ENCODE measurements around the gene SHOC2. TPM values are rescaled to one million over a fixed set of nuclear protein-coding genes. Genes with fewer than 3 reads are reported as not detected.

Gene SHOC2
- total RNA-seq, 1 experiment from 2014 or later = 23.7 TPM

DNA sequence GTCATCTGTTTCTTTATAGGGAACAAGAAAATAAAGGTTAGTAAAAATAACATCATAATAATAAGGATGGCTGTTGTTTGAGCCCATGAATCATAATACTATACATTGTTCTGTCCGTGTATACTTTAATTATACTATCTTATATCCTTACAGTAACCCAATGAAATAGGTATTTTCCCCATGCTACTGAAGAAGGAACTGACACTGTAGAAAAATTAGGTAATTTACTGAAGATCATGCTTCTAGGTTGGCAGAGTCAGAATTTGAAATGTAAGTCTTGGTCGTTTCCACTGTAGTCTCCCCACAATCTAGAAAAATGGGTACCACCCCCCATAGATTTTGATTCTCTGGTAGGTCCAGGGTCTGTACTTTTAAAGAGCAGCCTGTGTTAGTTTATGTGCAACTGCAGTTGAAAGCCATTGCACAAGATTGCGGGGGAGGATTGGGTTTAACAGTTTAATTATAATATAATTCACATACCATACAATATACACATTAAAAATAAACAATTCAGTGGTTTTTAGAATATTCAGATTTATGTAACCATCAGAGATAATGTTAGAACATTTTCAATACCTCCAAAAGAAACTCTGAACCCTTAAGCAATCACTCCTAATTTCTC is 47.7 kb downstream of the SHOC2 start:
- Histone ChIP-seq H2BK20ac (ENCODE audit: low read depth, low read length, poor library complexity, severe bottlenecking) (no peak overlapping the region), H3K27ac (ENCODE audit: insufficient read length, low read depth, low read length) (no peak overlapping the region), H3K23ac (ENCODE audit: insufficient read length, low read depth, low read length) (no peak overlapping the region), H2AFZ (ENCODE audit: low read length) (no peak overlapping the region), H3K4me1 (ENCODE audit: insufficient read depth, low read length) (no peaks in the 10 kb centered on the region), H4K8ac (replicated peaks; ENCODE audit: insufficient read length, low read depth, low read length) (no peak overlapping the region), H2BK15ac (ENCODE audit: low read depth, low read length) (no peak overlapping the region), H4K5ac (ENCODE audit: insufficient read length, low read depth, low read length) (no peak overlapping the region), H3K79me1 (ENCODE audit: insufficient read depth, low read depth, low read length, poor library complexity, severe bottlenecking) (no peaks in the 10 kb centered on the region), H2BK120ac (ENCODE audit: low read depth, low read length, poor library complexity, severe bottlenecking) (no peak overlapping the region), H2BK5ac (ENCODE audit: insufficient read length, low read length) (no peak overlapping the region), H3K79me2 (ENCODE audit: insufficient read depth, low read length) (peaks cover 2% of the 10 kb centered on the region; the same call in 1 of the 2 replicates), H2AK5ac (ENCODE audit: insufficient read length, low read length) (no peak overlapping the region), H2BK12ac (ENCODE audit: insufficient read length, low read depth, low read length) (no peak overlapping the region), H4K20me1 (ENCODE audit: control insufficient read depth, insufficient read depth, insufficient read length) (no peaks in the 10 kb centered on the region), H4K91ac (ENCODE audit: insufficient read length, low read depth, low read length) (no peak overlapping the region), H3K9ac (ENCODE audit: extremely low read depth, insufficient read length, low read length) (no peak overlapping the region), H3K27me3 (ENCODE audit: insufficient read depth, low read length) (no peaks in the 10 kb centered on the region), H3K23me2 (ENCODE audit: insufficient read length, low read depth, low read length, poor library complexity, severe bottlenecking) (no peaks in the 10 kb centered on the region), H3K14ac (ENCODE audit: insufficient read depth, low read length) (no peak overlapping the region), H3K9me3 (ENCODE audit: control insufficient read depth, low read depth, low read length) (no peaks in the 10 kb centered on the region), H3K18ac (ENCODE audit: insufficient read length, low read depth, low read length) (no peak overlapping the region), H3K4me2 (ENCODE audit: insufficient read depth, insufficient read length, low read length) (no peak overlapping the region), H3K56ac (ENCODE audit: insufficient read length, low read depth, low read length) (no peak overlapping the region), H3K4ac (ENCODE audit: low read depth, low read length) (no peak overlapping the region), H3T11ph (ENCODE audit: low read length) (no peak overlapping the region)
- no peak for DNase-seq
- no peak overlapping the region for H3K4me3 Mint-ChIP-seq
- no peaks in the 10 kb centered on the region for H3K9me3 Mint-ChIP-seq
- WGBS (ENCODE audit: extremely low coverage, insufficient read length, low lambda C conversion rate) = no CpG with 5 or more reads among the region's 3 CpGs
- H3K27me3 Mint-ChIP-seq (ENCODE audit: low read depth) = no peaks in the 10 kb centered on the region
- H3K4me1 Mint-ChIP-seq = peaks cover 8 to 10% of the 10 kb centered on the region in 2 experiments
- H3K36me3 Mint-ChIP-seq (ENCODE audit: insufficient read depth in 1 of 3, low read depth in 3 of 3) = no peaks in the 10 kb centered on the region
- TF ChIP-seq, protein P1, sequence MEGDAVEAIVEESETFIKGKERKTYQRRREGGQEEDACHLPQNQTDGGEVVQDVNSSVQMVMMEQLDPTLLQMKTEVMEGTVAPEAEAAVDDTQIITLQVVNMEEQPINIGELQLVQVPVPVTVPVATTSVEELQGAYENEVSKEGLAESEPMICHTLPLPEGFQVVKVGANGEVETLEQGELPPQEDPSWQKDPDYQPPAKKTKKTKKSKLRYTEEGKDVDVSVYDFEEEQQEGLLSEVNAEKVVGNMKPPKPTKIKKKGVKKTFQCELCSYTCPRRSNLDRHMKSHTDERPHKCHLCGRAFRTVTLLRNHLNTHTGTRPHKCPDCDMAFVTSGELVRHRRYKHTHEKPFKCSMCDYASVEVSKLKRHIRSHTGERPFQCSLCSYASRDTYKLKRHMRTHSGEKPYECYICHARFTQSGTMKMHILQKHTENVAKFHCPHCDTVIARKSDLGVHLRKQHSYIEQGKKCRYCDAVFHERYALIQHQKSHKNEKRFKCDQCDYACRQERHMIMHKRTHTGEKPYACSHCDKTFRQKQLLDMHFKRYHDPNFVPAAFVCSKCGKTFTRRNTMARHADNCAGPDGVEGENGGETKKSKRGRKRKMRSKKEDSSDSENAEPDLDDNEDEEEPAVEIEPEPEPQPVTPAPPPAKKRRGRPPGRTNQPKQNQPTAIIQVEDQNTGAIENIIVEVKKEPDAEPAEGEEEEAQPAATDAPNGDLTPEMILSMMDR (conservative IDR thresholded peaks at IDR 0.05) = no peak
- no peak overlapping the region; a peak in 1 of 7 replicates for H3K27ac Mint-ChIP-seq
